Cardiac muscle cell (in vitro differentiated cells and primary cell): ENCODE data around the gene CORO2A. TPM values are rescaled to one million over a fixed set of nuclear protein-coding genes. Genes with fewer than 3 reads are reported as not detected.

ENCODE experiments used
- DNase-seq, 2 donors: peaks; one replicate each; pipeline versions ENCODE4 v3.0.0 to v3.0.0-alpha.2; 2010 to 2017; ENCODE audit warnings: low read depth in 1 of 2, low spot score in 1 of 2
- H3K27ac ChIP-seq: fragments of 200-600 bp; sonication (generic); 2 replicates; pipeline ENCODE4 v1.5.1; 2016
- H3K27me3 ChIP-seq: fragments of 200-600 bp; sonication (generic); 2 replicates; pipeline ENCODE4 v1.6.0; 2016; ENCODE audit warnings: control low read depth
- H3K36me3 ChIP-seq: fragments of 200-600 bp; sonication (generic); 2 replicates; pipeline ENCODE4 v1.5.1; 2016; ENCODE audit warnings: control low read depth
- H3K4me1 ChIP-seq: fragments of 200-600 bp; sonication (generic); 2 replicates; pipeline ENCODE4 v1.8.1; 2017; ENCODE audit warnings: low read depth, mild to moderate bottlenecking, mixed run types
- H3K4me3 ChIP-seq: fragments of 200-600 bp; sonication (generic); 2 replicates; pipeline ENCODE4 v1.5.1; 2016; ENCODE audit warnings: mild to moderate bottlenecking
- H3K9me3 ChIP-seq: fragments of 200-600 bp; sonication (generic); 2 replicates; pipeline ENCODE4 v1.5.1; 2017; ENCODE audit warnings: low read depth, mild to moderate bottlenecking, control low read depth
- CTCF ChIP-seq: IDR thresholded peaks from 2 replicates; pipeline ENCODE4 v1.5.1; 2012; ENCODE audit warnings: low read depth, mild to moderate bottlenecking, low read length
- polyA plus RNA-seq: library from polyadenylated mRNA; unstranded; fragments of >200 nt; fragmentation: Nextera tagmentation; extraction: Ambion mirVana; gene quantifications from 2 replicates; pipeline ENCODE4 v1.2.1, GENCODE V29; 2016
- total RNA-seq: library from RNA; depleted of rRNA; stranded (reverse); fragments of >200 nt; gene quantifications from 2 replicates; pipeline ENCODE4 v1.2.3, GENCODE V29; 2016

CORO2A gene
- total and polyA plus RNA-seq, 2 experiments from 2014 or later = 1.1 to 2.4 TPM

- Histone ChIP-seq H3K9me3 (no peaks in the 10 kb centered on the region), H3K27me3 (peaks cover 2% of the 10 kb centered on the region), H3K36me3 (peaks cover 5% of the 10 kb centered on the region), H3K4me3 (no peak overlapping the region), H3K27ac (peak overlapping the region; percentile 74), H3K4me1 (peaks cover 16% of the 10 kb centered on the region)
- TF ChIP-seq CTCF = no peak
- no peak for DNase-seq
Observed at GRCh38 chr9:98086461-98086860, 106.0 kb downstream of the CORO2A start.

- no peak for TF ChIP-seq CTCF
- no peaks in the 10 kb centered on the region for H3K9me3 ChIP-seq
- peaks cover 16% of the 10 kb centered on the region for H3K4me1 ChIP-seq
- H3K27ac ChIP-seq = peak overlapping the region; percentile 74
- DNase-seq = peak in 1 of 2 donors; percentile 65
- H3K27me3 ChIP-seq = peaks cover 2% of the 10 kb centered on the region
- H3K4me3 ChIP-seq = no peak overlapping the region
- peaks cover 8% of the 10 kb centered on the region for H3K36me3 ChIP-seq
Observed at GRCh38 chr9:98085944-98086343, 106.5 kb downstream of the CORO2A start.

- TF ChIP-seq CTCF = no peak
- H3K9me3 ChIP-seq = no peaks in the 10 kb centered on the region
- peaks cover 2% of the 10 kb centered on the region for H3K27me3 ChIP-seq
- peaks cover 8% of the 10 kb centered on the region for H3K36me3 ChIP-seq
- no peak for DNase-seq
- peak overlapping the region; percentile 74 for H3K27ac ChIP-seq
- peaks cover 16% of the 10 kb centered on the region for H3K4me1 ChIP-seq
- H3K4me3 ChIP-seq = no peak overlapping the region
Observed at GRCh38 chr9:98085058-98085457, 107.4 kb downstream of the CORO2A start.

GRCh38 chr9:98084396-98084795 lies 108.0 kb downstream of the CORO2A start:
- Histone ChIP-seq H3K4me1 (peaks cover 16% of the 10 kb centered on the region), H3K36me3 (peaks cover 8% of the 10 kb centered on the region), H3K27ac (no peak overlapping the region), H3K4me3 (no peak overlapping the region), H3K9me3 (no peaks in the 10 kb centered on the region), H3K27me3 (no peaks in the 10 kb centered on the region)
- DNase-seq = peak in 1 of 2 donors; percentile 50
- TF ChIP-seq CTCF = no peak

GRCh38 chr9:98083566-98084183 lies 108.8 kb downstream of the CORO2A start:
- Histone ChIP-seq H3K4me1 (peaks cover 16% of the 10 kb centered on the region), H3K36me3 (peaks cover 8% of the 10 kb centered on the region), H3K27ac (no peak overlapping the region), H3K9me3 (no peaks in the 10 kb centered on the region), H3K4me3 (no peak overlapping the region), H3K27me3 (no peaks in the 10 kb centered on the region)
- no peak for DNase-seq
- TF ChIP-seq CTCF = no peak
